Prostate gland (tissue), 2 donors: ENCODE measurements around the gene PDE4D.

Source experiments
- CTCF ChIP-seq, 4 experiments: fragments of 200-600 bp in 2 of 4; fragments of 450-650 bp in 2 of 4; sonication (generic) in 2 of 4; IDR thresholded peaks; 1 replicate in 3 of 4; 2 replicates in 1 of 4; pipeline ENCODE4 v1.5.1; 2016 to 2019; ENCODE audit warnings: antibody characterized with exemption in 4 of 4, mild to moderate bottlenecking in 2 of 4, moderate library complexity in 2 of 4
- POLR2A ChIP-seq: fragments of 450-650 bp; IDR thresholded peaks from one replicate; pipeline ENCODE4 v1.6.1; 2016; ENCODE audit warnings: antibody characterized with exemption, mild to moderate bottlenecking
- POLR2AphosphoS5 ChIP-seq: sonication (generic); formaldehyde crosslinking; IDR thresholded peaks from one replicate; pipeline ENCODE4 v1.6.1; 2017; ENCODE audit warnings: antibody characterized with exemption

- TF ChIP-seq CTCF (IDR thresholded peaks at IDR 0.05) = no peak
- TF ChIP-seq POLR2AphosphoS5 = no peak
- no peak for TF ChIP-seq POLR2A
Observed at GRCh38 chr5:59342181-59342580, 551.3 kb downstream of the PDE4D start.
